ENCODE results near the gene ZBTB16. TPM values are rescaled to one million over a fixed set of nuclear protein-coding genes. Genes with fewer than 3 reads are reported as not detected.

ZBTB16 gene
- total RNA-seq, 4 donors from 2014 or later = 82.7 to 375 (median 189) TPM

DNA sequence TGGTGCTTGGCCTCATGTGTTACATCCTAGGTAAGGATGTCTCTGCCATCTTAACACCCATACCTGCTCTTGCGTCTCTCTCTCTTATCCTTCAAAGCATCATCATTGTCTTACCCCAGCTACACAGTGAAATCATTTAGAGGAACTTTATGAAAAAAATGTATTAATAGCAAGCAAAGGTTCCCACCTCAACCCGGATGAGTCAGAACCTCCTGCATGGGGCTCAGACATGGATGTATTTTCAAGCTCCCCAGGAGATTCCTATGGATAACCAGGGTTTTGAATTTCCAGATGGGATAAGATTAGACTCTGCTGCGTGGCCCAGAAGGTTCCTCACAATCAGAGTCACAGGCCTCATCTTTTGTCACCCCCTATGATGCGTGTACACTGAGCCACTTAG lies 147.6 kb downstream of the ZBTB16 start:
- DNase-seq (ENCODE audit: low spot score) (no peak), ATAC-seq (ENCODE audit: low FRiP score) (no peak)
- TF ChIP-seq, protein P1, sequence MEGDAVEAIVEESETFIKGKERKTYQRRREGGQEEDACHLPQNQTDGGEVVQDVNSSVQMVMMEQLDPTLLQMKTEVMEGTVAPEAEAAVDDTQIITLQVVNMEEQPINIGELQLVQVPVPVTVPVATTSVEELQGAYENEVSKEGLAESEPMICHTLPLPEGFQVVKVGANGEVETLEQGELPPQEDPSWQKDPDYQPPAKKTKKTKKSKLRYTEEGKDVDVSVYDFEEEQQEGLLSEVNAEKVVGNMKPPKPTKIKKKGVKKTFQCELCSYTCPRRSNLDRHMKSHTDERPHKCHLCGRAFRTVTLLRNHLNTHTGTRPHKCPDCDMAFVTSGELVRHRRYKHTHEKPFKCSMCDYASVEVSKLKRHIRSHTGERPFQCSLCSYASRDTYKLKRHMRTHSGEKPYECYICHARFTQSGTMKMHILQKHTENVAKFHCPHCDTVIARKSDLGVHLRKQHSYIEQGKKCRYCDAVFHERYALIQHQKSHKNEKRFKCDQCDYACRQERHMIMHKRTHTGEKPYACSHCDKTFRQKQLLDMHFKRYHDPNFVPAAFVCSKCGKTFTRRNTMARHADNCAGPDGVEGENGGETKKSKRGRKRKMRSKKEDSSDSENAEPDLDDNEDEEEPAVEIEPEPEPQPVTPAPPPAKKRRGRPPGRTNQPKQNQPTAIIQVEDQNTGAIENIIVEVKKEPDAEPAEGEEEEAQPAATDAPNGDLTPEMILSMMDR (IDR thresholded peaks at IDR 0.05) = no peak

DNA sequence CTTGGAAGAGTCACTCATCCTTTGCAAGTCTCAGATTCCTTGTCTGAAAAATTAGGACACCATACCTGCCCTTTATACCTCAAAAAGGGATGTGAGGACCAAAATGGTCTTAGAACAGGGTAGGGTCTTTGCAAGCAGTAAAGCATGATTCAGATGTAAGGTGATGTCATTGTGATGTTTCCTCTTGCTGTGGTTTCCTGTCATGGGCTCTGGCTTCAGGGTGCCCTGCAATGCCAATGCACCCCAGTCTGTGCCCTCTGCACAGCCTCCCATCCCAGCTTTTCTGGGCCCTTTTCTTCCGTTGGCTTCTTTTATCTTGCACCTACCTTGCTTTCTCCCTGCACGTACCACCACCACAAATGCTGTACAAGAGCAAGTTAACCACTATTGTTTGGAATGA lies 148.9 kb downstream of the ZBTB16 start:
- ATAC-seq (ENCODE audit: low FRiP score) = no peak
- no peak for DNase-seq (ENCODE audit: low spot score)
- TF ChIP-seq, protein P1 (IDR thresholded peaks at IDR 0.05) = no peak

DNA sequence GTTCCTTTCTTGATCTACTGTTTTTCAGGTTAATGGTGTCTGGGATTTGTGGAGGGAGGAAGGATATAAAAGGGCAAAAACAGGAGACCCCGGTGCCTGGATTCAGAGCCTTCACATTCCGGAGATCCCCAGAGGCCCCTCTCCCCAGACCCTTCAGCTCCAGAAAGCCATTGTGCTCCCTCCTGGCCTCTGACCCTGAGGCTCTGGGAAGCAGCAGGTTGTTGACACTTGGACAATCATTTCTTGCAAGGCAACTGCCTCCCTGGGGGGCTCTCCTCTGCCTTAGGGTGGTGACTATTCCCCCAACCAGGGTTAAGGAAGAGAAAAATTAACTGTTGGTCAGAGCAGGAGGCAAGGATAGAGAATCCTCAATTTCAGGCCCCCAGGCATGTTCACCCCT lies 149.8 kb downstream of the ZBTB16 start:
- TF ChIP-seq, protein P1 (IDR thresholded peaks at IDR 0.05) = no peak
- DNase-seq (ENCODE audit: low spot score) (no peak), ATAC-seq (ENCODE audit: low FRiP score) (no peak)

GRCh38 chr11:114209904-114210303 lies 150.4 kb downstream of the ZBTB16 start:
- no peak for ATAC-seq (ENCODE audit: low FRiP score)
- TF ChIP-seq, protein P1 (IDR thresholded peaks at IDR 0.05) = no peak
- no peak for DNase-seq (ENCODE audit: low spot score)

DNA sequence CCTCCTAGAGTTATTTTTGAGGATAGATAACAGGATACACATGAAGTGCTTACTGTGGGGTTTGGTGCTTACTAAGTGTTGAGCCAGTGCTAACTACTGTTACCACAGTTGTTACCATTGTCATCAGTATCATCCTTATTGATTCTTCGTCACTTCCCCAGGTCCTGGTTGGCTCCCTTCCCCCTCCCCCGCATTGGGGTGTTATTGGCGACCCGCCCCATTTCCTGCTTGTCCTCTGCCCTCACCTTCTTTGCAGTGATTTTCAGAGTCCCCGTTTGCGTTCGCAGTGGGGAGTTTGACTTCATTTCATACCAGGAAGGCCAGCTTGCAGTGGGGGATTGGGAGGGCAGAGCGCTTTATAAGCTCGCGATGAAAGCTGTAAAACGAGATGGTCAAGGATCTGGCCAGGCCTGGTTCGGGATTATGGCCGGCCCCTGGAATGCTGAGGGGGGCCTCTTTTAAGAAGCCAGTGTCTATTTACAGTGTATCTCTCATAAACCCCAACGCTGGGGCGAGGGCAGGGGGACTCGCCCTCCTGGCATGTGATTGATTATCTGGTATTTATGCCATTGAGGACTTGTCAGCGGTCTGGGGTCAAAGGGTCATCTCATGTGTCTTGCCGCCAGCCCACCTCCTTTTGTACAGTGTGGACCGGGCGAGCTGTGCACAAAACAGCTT lies 152.1 kb downstream of the ZBTB16 start:
- DNase-seq (ENCODE audit: low spot score) = no peak
- TF ChIP-seq, protein P1 (IDR thresholded peaks at IDR 0.05) = no peak
- no peak for ATAC-seq (ENCODE audit: low FRiP score)

- TF ChIP-seq, protein P1 (IDR thresholded peaks at IDR 0.05) = no peak
- ATAC-seq (ENCODE audit: low FRiP score) (no peak), DNase-seq (ENCODE audit: low spot score) (no peak)
Observed at GRCh38 chr11:114213622-114214021, 154.1 kb downstream of the ZBTB16 start.

- ATAC-seq (ENCODE audit: low FRiP score) (no peak), DNase-seq (ENCODE audit: low spot score) (no peak)
- TF ChIP-seq, protein P1 (IDR thresholded peaks at IDR 0.05) = no peak
Observed at GRCh38 chr11:114215428-114215827, 155.9 kb downstream of the ZBTB16 start.

All from omental fat pad (tissue), 4 donors.